HG03565 (cell line): Measurements from ENCODE around the gene NPAS3.

Source experiments
- ATAC-seq: cut with Tn5 transposase; IDR thresholded peaks from one replicate; pipeline ENCODE4 v1.9.1; 2021; ENCODE audit warnings: mild to moderate bottlenecking, moderate library complexity; ENCODE audit not compliant: unreplicated experiment

The NPAS3 gene

DNA sequence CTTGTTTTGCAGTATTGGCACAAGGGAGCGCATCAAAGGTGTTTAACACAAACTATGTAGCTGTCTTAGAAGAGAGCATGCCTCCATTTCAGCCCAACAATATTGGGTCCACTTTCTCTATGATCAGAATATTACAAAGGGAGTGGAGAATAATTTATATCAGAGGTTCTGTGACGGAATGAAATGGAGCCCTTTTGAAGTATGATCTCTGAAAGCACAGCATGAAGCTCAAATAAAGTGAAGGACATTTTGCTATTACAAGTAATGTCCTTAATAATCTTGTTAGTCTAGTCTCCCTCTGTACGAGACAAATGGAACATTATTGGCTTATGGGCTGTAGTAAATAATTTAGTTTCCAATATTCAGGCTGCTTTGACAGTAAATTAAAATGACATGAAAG, 302.7 kb downstream of the NPAS3 start:
- no peak for ATAC-seq

DNA sequence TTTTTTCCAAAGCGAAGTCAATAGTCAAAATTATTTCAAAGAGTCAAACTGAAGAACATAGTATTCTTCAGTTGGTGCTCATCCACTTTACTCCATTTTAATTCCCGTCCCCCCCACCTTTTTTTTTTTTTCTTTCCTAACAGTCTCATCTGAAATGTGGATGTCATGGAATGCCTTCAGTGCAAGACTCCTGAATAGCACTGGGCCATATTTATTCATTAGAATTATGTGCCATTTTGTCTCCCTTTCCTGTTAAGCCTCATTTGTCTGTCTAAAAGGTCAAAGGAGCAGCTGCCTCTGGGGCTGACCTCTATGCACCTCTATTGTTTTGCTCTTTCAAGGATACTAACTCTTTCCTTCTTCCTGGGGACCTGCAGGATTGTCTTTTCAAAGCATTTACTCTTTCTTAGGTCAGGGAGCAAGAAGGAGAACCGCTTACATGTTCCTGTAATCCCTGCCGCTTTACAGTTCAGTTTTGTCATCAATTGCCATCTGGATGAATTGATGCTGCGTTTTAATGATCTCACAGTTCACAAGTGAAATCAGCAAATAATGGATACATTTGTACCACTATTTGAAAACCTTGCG, 310.6 kb downstream of the NPAS3 start:
- no peak for ATAC-seq

- ATAC-seq = no peak
Observed at GRCh38 chr14:33250963-33251362, 312.3 kb downstream of the NPAS3 start.

- ATAC-seq = no peak
Observed at GRCh38 chr14:33254342-33254741, 315.7 kb downstream of the NPAS3 start.

GRCh38 chr14:33254861-33255395, 316.2 kb downstream of the NPAS3 start:
- ATAC-seq = no peak

GRCh38 chr14:33257796-33258195, 319.1 kb downstream of the NPAS3 start:
- ATAC-seq = no peak

GRCh38 chr14:33259764-33260163, 321.1 kb downstream of the NPAS3 start:
- ATAC-seq = no peak

- ATAC-seq = no peak
Observed at GRCh38 chr14:33271216-33271615, 332.5 kb downstream of the NPAS3 start.

GRCh38 chr14:33271891-33272290, 333.2 kb downstream of the NPAS3 start:
- ATAC-seq = no peak

- no peak for ATAC-seq
Observed at GRCh38 chr14:33273978-33274377, 335.3 kb downstream of the NPAS3 start.

DNA sequence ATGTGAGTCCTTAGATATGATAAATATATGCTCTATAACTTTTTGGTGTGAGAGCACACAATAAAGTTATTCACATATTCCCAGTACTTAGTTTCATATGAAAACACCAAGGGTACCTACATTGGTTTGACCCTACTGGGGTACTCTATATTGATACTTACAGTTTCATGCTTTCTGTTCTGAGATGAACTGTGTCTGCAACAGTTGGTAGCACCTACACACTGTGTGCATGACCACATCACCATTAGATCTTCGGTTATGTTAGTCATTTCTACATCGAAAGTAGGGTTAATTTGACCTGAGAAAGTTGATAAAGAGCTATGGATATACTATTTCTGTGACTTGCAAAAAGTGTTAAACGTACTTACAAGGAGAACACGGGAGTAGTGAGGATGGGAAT, 337.2 kb downstream of the NPAS3 start:
- ATAC-seq = no peak

DNA sequence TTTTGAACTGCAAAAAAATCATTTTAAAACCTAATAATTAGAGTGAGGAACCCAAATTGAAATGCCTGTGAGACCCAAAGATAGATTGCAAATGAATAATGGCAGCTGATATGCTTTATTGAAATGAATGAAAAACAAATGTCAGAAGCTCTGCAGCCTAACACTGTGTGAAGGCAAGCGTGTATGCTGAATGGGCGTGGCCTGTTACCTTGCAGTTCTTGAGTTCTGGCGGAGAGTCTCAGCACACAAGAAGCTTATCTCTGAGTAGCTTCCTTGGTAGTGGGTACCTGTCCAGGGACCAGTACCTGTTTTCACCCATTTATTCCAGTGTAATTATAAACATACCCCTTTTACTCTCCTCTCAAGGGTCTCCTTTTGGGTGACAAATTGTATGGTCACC, 341.2 kb downstream of the NPAS3 start:
- ATAC-seq = no peak

GRCh38 chr14:33280646-33281045, 342.0 kb downstream of the NPAS3 start:
- ATAC-seq = no peak

- no peak for ATAC-seq
Observed at GRCh38 chr14:33282331-33283230, 343.9 kb downstream of the NPAS3 start.

- no peak for ATAC-seq
Observed at GRCh38 chr14:33285902-33286700, 347.4 kb downstream of the NPAS3 start.

DNA sequence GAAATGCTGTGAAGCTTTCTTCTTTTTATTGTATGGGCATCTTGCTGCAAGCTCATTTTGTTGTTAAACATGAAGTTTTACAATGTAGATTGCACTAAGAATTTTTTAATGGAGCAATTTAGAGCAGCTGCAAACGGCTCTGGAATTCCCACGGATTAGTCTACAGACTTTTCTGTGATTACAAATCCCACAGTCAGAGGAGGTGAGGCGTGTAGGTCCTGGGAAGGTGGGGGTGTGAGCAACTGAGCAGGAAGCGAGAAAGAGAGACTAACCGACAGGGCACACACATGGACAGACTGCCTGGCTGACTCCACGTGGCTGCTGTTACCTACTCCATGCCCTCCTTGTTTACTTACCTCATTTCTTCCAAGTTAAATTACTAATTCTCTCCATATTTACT, 348.5 kb downstream of the NPAS3 start:
- no peak for ATAC-seq

DNA sequence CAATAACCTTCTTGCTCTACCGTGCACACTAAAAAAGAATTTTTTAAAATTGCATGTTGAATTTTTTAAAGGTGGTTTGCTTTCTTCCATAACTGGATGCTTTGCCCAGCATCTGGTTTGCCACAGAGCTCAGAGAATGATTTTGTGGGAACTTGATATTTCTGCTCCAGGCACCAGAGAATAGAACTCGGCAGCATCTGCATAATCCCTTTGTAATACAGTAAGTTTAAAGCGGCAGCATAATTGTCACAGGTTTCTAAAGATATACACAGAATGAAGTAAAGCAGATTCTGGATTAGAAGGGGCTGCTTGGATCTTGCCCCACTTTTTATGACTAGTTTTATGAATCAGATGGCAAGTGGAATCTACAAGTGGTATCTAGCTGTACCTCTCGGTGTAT, 352.0 kb downstream of the NPAS3 start:
- ATAC-seq = no peak

GRCh38 chr14:33291529-33292104, 352.9 kb downstream of the NPAS3 start:
- ATAC-seq = no peak

DNA sequence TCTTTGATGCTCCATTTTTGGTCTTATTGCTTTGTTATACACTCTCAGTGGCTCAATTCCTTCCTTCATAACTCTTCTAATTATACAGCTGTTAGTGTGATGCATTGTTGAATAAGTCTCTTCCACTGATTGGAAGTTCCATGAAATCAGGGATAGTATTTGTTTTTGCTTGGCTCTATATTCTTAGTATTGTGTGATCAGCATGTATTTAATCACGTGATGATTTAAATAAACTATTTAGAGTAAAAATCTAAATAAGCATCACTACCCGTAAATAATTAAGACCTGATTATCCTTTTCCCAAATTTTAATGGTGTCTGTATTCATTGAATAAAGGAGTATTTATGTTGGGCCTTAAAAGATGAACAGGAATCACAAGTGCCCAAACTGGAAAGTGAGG, 355.7 kb downstream of the NPAS3 start:
- no peak for ATAC-seq

- ATAC-seq = no peak
Observed at GRCh38 chr14:33297565-33297964, 358.9 kb downstream of the NPAS3 start.

DNA sequence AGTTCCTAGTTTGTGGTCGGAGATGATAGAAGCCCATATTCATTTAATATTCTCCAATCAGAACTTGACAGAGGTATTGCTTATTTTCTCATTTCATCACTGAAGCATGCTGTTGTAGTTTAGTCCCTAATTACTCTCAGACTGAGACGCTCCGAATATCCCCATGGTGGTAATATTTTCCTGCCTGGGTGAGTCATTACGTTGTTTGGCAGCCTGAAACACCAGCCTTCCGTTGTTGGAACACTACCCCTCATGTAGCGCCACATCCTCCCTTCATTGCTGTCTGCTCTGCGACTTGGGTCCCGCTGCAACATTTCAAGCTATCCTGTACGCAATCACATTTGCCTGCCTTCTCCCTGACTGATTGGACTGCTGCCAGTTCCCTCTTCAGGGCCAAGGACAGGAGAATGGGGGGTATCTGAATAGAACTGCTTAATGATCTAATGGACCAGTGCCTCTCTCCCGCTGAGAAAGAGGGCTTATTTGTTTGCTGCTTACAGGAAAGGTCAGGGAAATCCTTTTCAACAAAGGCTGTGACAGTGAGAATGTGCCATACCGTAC, 369.1 kb downstream of the NPAS3 start:
- no peak for ATAC-seq
